ENCODE results near the gene RALBP1. TPM values are rescaled to one million over a fixed set of nuclear protein-coding genes. Genes with fewer than 3 reads are reported as not detected.
"Not testable (repeated sequence)": the region's sequence is repeated elsewhere in the genome, so short reads cannot be mapped to it uniquely, and the experiment has no call there.

RALBP1 gene
- total and polyA plus RNA-seq, 3 donors from 2014 or later = 23.6 to 59.8 (median 46.3) TPM

DNA sequence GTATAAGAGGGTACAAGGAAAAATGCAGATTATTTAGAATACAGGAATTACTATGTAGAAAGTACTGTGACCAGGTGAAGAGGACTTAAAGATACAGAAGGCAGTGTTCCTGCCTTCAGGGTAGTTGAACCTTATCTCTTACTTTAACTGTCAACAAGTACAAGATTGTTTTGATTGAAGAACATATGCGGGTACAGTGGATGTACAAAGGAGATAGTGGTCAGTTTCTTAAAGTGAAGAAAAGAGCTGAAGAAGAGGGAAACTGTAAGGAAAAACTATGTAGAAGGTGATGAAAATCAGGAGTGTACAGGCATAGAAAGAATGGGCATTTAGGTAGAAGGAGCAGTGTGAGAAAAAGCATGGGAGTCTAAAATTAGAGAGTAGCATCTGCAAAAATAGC, 2.2 kb downstream of the RALBP1 start:
- Histone ChIP-seq H3K9me3 (no peaks in the 10 kb centered on the region), H3K36me3 (ENCODE audit: low read depth, missing control alignments) (no peaks in the 10 kb centered on the region), H3K27me3 (no peaks in the 10 kb centered on the region), H3K4me3 (no peak overlapping the region), H3K27ac (no peak overlapping the region), H3K4me1 (peaks cover 7% of the 10 kb centered on the region)
- intact Hi-C loops (cut with DNase I; ENCODE audit: low total_unique reads) = no loop called here
- TF ChIP-seq POLR2A (IDR thresholded peaks at IDR 0.05) = no peak
- TF ChIP-seq, protein P1, sequence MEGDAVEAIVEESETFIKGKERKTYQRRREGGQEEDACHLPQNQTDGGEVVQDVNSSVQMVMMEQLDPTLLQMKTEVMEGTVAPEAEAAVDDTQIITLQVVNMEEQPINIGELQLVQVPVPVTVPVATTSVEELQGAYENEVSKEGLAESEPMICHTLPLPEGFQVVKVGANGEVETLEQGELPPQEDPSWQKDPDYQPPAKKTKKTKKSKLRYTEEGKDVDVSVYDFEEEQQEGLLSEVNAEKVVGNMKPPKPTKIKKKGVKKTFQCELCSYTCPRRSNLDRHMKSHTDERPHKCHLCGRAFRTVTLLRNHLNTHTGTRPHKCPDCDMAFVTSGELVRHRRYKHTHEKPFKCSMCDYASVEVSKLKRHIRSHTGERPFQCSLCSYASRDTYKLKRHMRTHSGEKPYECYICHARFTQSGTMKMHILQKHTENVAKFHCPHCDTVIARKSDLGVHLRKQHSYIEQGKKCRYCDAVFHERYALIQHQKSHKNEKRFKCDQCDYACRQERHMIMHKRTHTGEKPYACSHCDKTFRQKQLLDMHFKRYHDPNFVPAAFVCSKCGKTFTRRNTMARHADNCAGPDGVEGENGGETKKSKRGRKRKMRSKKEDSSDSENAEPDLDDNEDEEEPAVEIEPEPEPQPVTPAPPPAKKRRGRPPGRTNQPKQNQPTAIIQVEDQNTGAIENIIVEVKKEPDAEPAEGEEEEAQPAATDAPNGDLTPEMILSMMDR (IDR thresholded peaks at IDR 0.05) = no peak
- 40 to 52% methylated on average over 1 of the region's 1 CpG for WGBS, 2 donors
- no peak for DNase-seq

DNA sequence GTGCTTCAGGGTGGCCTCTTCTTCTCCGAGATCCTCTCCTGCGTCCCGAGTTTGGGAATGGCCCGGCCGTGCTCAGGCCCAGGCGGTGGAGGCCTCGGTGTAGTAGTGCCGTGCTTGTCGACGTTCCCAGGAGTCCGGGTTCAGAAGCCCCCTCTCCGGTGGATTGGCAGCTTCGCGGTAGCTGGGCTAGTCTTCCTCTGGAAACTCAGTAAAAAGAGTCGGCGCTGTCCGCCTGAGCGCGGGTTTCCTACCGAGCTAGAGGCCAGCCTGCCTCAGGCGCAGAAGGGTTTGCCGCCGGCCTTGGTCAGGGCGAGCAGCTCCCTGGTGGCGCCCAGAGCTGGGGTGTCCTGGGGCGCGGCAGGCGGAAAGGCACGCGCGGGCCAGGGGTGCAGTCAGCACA, 3.2 kb downstream of the RALBP1 start:
- Histone ChIP-seq H3K27ac (no peak overlapping the region), H3K36me3 (ENCODE audit: low read depth, missing control alignments) (no peaks in the 10 kb centered on the region), H3K27me3 (no peaks in the 10 kb centered on the region), H3K9me3 (no peaks in the 10 kb centered on the region), H3K4me3 (no peak overlapping the region), H3K4me1 (peaks cover 7% of the 10 kb centered on the region)
- TF ChIP-seq, protein P1 (IDR thresholded peaks at IDR 0.05) = no peak
- TF ChIP-seq POLR2A (IDR thresholded peaks at IDR 0.05) = no peak
- DNase-seq = no peak
- WGBS, 2 donors = 60 to 75% methylated on average over 15 to 31 of the region's 31 CpGs
- intact Hi-C loops (cut with DNase I; ENCODE audit: low total_unique reads) = no loop called here

GRCh38 chr18:9482790-9483189, 7.5 kb downstream of the RALBP1 start:
- Histone ChIP-seq H3K36me3 (ENCODE audit: low read depth, missing control alignments) (no peaks in the 10 kb centered on the region), H3K27me3 (no peaks in the 10 kb centered on the region), H3K27ac (no peak overlapping the region), H3K4me3 (no peak overlapping the region), H3K4me1 (no peaks in the 10 kb centered on the region), H3K9me3 (no peaks in the 10 kb centered on the region)
- WGBS, 2 donors = 88 to 91% methylated on average over 1 of the region's 1 CpG
- no peak for TF ChIP-seq POLR2A (IDR thresholded peaks at IDR 0.05)
- TF ChIP-seq, protein P1 (IDR thresholded peaks at IDR 0.05) = no peak
- intact Hi-C loops (cut with DNase I; ENCODE audit: low total_unique reads) = no loop called here
- no peak for DNase-seq

DNA sequence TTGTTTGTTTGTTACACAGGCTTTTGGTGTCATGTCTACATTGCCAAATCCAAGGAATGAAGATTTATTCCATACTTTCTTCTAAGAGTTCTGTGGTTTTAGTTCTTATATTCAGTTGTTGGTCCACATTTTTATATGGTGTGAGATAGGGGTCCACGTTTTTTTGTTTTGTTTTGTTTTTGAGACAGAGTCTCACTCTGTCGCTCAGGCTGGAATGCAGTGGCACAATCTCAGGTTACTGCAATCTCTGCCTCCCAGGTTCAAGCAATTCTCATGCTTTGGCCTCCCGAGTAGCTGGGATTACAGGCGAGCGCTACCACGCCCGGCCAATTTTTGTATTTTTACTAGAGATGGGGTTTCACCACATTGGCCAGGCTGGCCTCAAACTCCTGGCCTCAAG, 8.2 kb downstream of the RALBP1 start:
- no peaks in the 10 kb centered on the region for H3K9me3 ChIP-seq
- intact Hi-C loops (cut with DNase I; ENCODE audit: low total_unique reads) = no loop called here
- H3K27me3 ChIP-seq = no peaks in the 10 kb centered on the region
- no peaks in the 10 kb centered on the region for H3K4me1 ChIP-seq
- WGBS, 2 donors = 95 to 99% methylated on average over 7 of the region's 7 CpGs
- H3K27ac ChIP-seq = no peak overlapping the region
- no peaks in the 10 kb centered on the region for H3K36me3 ChIP-seq (ENCODE audit: low read depth, missing control alignments)
- no peak for DNase-seq
- H3K4me3 ChIP-seq = no peak overlapping the region
- TF ChIP-seq POLR2A (IDR thresholded peaks at IDR 0.05) = no peak
- TF ChIP-seq, protein P1 (IDR thresholded peaks at IDR 0.05) = no peak

DNA sequence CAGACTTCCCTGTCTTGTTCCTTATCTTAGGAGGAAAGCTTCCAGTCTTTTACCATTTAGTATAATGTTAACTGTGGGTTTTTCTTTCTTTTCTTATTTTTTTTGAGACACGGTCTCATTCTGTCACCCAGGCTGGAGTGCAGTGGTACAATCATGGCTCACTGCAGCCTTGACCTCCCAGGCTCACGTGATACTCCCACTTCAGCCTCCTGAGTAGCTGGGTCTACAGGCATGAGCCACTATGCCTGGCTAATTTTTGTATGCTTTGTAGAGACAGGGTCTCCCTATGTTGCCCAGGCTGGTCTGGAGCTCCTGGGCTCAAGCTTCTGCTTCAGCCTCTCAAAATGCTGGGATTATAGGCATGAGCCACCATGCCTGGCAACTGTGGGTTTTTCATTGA, 9.5 kb downstream of the RALBP1 start:
- intact Hi-C loops (cut with DNase I; ENCODE audit: low total_unique reads); H3K27ac ChIP-seq; H3K9me3 ChIP-seq; H3K4me1 ChIP-seq; H3K36me3 ChIP-seq (ENCODE audit: low read depth, missing control alignments); DNase-seq; H3K4me3 ChIP-seq; H3K27me3 ChIP-seq: not testable (repeated sequence)
- 59 to 66% methylated on average over 2 of the region's 2 CpGs for WGBS, 2 donors

All from testis (tissue), 3 donors.